NCI-H2227 (cell line): ENCODE measurements around the gene PXDN.

Experiments used
- DNase-seq: peaks from one replicate; lab custom pipeline; 2025; ENCODE audit not compliant: unreplicated experiment; lab: John Stamatoyannopoulos, UW

Gene PXDN

DNA sequence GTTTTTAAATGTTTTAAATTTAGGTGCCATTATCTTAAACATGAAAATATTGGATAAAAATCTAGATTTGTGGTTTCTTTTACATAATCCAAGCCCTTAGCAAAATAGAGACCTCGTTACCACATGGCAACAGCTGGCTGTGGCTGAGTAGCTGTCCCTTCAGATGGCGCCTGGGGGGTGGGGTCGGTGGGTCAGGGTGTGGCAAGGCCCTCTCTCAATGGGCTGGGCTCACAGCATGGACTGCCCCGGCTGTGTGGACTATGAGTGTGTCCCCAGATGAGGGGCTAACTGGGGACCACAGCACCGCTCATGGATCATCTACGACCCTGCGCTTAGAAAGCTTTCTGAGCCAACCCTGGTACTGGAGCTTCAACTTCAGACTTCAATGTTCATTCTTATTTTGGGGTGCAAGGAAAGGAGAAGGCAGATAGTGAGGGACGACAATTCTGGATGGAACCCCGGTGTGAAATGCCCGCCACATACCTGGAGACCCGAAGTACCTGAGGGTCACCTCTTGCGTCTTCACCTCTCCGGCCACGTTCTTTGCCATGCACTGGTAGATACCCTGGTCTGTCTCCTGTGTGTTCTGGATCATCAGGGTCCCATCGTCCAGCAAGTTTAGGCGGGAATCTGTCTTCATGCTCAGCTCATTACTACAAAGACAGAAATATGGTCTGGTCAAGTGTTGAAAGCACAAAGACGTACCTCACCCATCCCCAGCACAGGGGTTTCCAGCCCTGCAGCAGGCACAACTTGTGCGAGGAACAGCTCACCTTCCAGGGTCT lies 71.0 kb downstream of the PXDN start:
- DNase-seq: no peak

DNA sequence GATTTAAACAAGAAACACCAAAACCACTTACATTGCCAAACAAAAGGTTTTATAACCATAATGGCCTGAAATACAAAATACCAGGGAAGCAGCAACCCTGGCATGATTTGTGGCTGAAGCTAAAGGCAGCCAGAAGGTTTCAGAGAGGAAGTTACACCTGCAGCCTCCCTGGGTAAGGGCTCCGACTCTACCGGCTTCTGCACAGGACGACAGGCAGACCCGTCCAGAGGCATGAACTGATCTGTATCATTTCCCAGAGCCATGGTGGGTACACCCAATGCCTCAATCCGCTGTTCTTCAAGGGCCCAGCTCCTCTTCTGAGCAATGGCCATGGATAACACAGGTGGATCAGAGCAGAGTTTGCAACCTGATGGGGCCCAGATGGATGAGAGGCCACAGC lies 71.6 kb downstream of the PXDN start:
- no peak for DNase-seq

DNA sequence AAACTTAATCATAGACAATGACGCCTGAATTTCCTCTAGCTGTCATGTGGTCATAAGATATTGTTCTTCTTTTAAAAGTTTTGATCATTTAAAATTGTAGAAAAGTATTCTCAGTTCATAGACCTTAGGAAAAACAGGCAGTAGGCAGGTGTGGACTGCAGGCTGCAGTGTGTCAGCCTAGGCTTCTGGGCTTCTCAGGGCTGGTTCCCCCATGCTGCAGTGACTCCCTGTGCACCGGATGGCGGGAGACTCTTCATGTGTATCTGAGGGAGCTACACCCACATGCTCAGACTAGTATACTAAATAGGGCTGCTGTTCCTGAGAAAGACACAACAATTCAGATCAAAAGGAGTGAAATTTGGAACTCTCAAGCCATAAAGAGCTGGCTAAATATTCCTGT lies 72.4 kb downstream of the PXDN start:
- no peak for DNase-seq

DNA sequence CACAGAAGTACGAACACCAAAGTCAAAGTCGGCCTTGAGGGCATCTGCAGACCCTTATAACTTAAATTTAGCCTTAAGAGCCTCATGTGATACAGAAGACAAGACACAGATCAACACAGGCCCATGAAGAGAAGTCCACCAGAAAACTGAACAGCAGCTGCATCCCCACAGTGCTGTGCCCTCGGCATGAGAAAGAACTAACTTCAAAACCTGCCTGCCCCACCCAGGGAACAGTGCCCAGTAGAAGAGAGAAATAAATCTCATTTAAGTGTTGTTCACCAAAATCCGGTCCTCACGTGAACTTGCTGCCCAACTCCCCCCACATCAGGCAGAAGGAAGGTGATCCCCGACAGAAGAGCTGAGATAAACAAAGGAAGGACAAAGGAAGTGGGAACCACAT lies 73.7 kb downstream of the PXDN start:
- DNase-seq: no peak

DNA sequence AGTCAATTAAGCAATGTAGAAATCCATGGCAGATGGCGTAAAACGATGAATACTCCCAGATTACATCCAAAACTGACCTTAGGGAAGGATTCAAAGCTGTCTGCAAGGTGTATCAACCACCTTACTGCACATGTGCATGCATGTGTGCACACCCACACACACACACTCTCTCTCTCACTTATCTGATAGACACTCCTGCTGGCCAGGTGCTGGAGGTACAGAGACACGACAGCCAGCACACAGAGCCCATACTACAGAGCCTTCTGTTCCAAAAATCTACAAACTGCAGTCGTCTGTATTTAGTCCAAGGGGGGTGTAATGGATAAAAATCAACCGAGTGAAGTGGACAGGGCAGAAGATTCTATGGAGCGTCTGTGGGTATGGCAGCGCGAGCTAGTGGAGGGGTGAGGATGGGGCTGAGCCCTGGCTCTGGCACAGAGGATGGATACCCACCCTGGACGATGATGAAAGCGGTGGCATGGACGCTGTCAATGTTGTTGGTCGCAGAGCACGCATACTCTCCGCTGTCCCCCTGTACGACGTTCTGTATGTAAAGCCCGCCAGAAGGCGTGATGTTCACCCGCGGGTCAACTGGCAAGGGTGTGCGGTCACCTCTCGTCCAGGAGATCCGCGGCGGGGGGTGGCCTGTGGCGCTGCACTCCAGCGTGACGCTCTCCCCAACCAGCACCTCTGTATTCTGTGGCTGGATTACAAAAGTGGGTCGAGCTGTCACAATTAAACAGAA lies 78.4 kb downstream of the PXDN start:
- no peak for DNase-seq

DNA sequence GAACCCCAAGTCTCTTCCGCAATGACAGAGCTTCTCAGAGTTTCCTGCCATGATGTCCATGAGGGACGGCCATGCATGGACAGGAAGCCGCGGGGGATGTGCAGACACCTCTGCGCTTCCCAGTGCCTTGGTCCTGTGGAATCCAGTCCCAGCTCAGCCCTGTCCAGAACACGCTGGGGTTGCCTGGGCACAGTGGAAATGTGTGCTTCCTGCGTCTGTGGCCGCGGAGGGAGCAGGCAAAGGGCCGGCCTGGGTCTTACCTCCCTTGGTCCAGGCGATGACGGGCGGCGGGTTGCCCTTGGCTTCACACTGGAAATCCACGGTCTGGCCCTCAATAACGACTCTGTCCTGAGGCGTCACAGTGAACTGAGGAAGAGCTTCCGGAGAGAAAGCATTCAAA lies 79.6 kb downstream of the PXDN start:
- DNase-seq: no peak

DNA sequence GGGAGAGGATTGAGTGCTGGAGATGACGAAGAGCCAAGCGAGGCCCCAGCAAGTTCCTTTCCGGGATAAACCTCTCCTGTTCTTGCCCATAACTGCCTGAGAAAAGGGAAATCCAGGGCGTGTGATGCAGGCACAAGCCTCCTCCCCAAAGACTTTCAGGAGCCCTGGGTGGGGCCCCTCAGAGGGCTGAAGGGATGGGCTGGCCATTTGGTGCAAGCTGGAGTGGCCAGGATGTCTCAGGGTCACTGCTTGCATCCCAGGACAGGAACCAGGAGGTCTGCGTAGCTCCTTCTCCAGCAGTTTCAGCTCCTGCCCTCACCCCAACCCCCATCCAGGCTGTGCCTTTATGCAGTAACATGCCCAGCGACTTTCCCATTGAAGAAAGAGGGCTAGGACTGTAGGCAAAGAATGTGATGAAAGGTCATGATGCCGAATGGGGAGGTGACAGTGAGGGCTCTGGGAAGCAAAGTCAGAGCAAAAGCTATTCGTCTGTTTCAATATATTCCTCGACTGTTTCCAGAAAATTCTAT lies 80.2 kb downstream of the PXDN start:
- no peak for DNase-seq

DNA sequence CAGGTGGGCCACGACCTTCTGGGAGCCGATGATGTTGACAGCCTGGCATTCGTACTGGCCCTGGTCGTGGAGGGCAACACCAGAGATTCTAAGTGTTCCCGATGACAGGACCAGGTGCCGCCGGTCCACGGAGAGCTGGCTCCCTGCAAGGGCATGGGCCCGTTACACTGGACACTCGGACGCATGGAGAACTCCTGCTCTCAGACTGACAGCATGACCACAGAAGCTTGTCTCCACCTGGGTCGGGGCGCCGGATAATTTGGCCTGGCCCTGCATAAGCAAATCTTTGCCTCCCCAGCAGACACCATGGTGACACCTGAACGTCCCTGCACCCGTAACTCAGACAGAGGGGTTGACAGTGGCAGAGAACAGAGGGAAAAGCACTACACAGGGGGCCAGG lies 80.7 kb downstream of the PXDN start:
- no peak for DNase-seq

DNA sequence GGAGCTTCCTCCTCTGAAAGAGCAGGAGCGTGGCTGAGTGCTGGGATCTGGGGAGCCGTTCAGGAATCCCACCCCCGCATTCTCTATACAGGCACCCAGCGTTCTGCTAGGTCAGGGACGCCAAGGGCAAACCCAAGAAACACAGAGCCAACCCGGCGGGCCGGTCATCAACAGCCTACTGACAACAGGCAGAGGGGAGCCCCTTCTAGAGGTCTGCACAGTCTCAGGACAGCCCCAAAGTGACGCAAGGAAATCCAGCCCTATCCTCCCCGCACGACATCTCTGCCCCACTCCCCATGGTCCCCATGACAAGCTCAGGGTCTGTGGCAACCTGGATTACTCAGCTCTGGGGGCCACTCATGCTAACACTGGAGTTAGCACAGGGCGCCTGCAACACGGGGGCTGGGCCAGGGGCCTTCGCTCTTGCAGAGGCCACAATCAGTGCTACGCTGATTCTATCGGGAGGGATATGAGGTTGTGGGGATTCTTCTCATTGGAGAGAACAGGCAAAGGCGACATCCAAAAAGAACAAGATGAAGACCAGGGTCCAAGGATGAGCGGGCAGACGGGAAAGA lies 81.6 kb downstream of the PXDN start:
- DNase-seq: no peak

DNA sequence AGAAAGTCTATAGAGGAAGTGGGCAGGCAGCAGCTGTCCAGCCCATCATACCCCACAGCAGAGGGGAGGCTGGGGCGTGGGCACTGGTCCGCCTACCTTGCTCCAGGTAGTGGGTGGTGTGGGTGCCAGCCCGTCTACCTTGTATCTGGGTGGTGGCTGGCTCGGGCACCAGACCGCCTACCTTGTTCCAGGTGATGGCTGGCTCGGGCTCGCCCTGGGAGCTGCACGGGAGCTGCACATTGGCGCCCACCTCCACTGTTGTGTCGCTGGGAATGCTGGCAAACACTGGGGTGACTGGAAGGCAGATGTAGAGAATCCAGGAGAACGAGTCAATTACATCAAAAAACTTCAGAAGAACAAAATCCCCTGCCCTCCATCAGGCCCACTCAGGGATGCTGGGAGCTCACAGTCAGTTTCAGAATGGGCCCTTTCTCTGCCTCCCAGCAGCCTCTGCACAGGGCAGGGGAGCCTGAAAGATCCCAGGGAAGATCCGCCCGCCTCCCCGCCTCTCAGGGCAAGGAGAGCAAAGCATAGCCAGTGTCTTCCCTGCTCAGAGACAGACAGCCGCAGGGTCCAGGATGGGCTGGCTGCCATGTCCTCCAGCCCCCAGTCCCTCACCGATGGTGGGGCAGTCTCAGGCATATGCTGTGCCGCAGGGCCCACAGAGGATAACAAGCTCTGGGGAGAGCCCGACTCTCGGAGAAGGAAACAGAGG lies 82.3 kb downstream of the PXDN start:
- DNase-seq: no peak

DNA sequence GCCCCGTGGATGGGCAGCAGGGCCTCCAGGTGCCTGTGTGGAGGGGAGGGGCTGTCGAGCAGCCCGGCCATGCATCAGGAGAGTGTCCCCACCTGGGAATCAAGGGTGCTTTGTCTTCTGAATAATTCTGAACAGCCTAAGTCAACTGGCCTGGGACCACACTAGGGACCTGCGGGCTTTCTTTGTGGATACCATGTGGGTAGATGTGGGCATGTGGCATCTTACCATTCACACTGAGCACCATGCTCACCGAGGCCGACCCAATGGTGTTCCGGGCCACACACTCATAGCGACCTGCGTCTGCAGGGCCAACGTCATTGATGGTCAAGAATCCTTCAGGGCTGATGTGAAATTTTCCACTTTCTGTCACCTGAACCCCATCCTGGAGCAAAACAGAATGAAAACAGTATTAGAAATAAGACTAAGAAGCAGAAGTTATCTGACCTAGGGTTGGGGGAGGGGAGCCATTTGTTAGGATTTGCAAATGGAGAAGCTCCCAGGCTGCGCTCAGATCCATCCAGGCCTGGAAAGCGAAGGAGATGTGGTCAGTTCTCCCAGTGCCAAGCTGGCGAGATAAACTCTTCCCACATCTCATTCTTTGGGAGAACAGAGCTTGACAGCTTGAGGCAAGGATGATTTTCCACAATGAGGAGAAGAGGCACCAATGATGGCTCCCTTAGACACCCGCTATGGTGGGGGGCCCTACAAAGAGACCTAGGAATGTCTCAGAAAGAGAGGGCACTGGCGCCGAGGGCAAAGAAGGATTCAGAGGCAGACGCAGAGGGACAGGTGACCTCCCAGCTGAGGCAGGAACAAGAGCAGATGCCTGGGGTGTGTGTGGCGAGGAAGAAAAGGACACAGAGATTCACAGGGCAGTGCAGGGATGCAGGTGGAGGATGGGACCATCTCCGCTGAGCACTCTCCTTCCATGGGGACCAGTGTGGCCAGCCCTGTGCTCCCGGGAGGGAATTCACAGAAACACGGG lies 83.4 kb downstream of the PXDN start:
- DNase-seq: no peak

DNA sequence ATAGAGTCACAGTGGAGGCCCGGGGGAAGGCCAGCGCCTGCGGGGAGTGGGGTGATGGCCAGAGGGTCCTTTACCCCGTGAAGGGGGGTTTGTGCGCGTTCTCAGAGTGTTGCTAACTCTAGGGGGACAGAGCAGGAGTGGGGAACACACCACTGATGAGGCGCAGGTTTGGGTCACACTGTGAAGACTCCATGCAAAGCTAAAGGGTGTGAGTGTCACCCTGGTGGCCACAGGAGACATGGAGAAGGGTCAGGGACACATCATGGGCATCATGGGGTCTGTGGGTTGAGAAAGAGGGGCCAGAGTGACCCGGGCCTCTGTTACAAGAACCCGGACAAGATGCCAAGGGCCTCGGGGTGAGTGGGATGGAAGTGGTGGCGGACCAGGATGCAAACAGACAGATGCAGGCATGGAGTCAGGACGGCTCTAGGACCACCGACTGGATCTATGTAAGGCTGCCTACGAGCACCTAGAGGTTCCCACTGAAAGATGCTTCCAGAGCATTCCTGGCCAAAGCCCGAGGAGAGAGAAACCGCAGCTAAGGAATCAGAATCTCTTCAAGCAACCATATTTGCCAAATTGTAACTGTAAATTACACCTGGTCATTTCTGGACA lies 84.3 kb downstream of the PXDN start:
- DNase-seq: no peak

DNA sequence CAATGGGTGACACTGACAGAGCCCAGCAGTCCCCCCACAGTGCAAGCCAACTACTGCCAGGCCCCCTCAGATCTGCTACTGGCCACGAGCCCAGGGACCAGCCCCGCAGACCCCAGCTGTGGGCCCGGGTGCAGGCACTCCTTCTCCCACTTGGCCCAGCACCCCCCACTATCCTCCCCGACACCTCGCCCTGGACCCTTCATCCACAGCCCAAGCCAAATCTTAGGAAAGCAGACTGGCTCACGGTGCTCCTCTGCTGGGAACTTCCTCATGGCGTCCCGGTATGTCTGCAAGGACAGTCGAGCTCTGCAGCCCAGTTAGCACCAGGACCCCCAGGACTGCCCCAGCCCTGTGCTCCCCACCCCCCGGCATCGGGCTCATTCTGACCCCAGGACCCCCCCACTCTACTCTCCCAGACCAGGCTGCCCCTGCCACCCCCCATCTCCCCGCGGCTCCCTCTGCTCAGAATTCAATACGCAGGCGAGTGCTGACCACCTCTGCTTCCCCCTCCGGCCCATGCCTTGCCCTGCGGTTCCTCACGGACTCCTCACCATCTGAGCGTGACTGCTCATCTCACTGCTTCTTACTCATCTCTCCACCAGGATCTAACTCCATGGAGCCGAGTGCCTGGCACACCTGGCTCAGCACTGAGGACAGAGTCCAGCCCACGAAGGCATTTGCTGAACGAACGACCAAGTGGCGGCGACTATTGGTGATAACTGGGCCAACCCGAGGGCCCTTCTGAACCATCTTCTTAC lies 85.7 kb downstream of the PXDN start:
- no peak for DNase-seq

DNA sequence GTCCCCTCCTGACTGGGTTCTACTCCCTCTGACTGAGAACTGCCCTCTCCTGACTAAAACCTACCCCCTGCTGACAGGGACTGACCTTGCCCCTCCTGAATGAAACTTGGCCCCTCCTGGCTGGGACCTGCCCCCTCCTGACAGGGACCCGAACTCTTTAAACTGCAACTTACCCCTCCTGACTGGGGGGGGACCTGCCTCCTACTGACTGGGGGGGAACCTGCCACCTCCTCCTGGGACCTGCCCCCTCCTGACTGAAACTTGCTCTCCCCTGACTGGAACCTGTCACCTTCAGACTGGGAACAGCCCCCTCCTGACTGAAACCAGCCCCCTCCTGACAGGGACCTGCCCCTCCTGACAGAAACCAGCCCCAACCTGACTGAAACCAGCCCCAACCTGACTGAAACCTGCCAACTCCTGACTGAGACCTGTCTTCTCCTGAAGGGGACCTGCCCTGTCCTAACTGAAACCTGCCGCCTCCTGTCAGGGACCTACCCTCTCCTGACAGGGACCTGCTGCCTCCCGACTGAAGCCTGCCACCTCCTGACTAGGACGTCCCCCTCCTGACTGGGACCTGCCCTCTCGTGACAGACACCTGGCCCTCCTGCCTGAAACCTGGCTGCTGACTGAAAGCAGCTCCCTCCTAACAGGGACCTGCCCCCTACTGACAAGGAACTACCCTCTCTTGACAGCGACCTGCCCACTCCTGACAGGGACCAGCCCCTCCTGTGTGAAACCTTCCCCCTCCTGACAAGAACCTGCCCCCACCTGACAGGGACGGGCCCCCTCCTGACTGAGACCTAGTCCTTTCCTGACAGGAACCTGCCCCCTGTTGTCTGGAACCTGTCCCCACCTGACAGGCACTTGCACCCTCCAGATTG lies 87.1 kb downstream of the PXDN start:
- no peak for DNase-seq

DNA sequence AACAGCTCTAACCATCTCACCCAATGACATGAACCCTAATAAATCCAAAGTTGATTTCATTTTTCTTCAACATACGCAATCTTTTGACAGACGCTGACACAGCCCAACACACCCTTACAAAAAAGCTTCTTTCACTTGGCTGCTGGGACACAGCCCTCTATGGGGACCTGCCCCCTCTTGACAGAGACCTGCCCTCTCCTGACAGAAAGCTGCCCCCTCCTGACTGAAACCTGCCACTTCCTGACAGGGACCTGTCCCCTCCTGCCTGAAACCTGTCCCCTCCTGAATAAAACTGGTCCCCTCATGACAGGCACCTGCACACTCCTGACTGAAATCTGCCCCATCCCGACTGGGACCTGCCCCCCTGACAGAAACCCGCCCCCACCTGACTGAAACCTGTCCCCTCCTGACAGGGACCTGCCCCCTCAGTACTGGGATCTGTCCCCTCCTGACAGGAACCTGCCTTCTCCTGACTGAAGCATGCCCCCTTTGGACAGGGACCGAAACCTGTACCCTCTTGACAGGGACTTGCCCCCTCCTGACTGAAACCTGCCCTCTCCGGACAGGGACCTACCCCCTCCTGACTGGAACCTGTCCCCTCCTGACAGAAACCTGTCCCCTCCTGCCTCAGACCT lies 87.9 kb downstream of the PXDN start:
- no peak for DNase-seq

DNA sequence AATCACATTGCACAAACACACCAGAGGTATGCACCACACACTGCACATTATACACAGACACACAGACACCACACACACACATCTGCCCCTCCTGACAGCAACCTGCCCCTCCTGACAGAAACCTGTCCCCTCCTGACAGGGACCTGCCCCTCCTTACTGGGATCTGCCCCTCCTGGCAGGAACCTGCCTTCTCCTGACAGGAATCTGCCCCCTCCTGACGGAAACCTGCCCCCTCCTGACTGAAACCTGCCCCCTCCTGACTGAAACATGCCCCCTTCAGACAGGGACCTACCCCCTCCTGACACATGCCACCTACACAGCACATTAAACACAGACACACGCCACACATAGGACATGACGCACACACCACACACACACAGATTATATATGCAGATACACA lies 88.9 kb downstream of the PXDN start:
- DNase-seq: no peak

DNA sequence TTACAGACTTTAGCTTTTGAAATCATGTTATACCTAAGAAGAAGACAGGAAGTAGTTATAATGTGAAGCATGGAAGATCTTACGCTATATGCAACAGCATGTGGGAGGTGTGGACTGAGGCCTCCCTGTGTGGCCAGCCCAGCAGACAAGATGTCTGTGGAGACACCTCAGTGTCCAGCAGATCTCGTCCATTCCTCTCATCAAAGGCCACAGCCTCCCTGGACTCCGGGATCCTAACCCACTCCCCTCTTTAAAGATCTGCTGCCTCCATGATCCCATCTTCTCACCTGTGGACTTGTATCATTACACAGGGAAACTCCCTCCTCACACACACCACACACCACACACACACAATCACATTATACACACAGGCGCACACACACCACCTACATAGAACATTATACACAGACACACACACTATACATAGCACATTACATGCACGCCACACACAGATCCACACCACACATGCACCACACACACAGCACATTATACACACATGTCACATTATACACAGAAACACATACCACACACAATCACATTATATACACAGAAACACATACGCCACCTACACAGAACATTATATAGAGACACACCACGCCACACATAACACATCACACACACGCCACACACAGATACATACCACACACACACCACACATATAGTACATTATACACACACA lies 89.5 kb downstream of the PXDN start:
- no peak for DNase-seq
